ENCODE data around the gene FAM20C.

- TF ChIP-seq CTCF (IDR thresholded peaks at IDR 0.05) (no peak), EP300 (IDR thresholded peaks at IDR 0.05) (no peak), POLR2A (IDR thresholded peaks at IDR 0.05) (no peak), POLR2AphosphoS5 (IDR thresholded peaks at IDR 0.05) (no peak)
Measured at GRCh38 chr7:290554-291372, 98.4 kb downstream of the FAM20C start.

All from suprapubic skin (tissue), 4 donors.